GM18505 (cell line): Measurements from ENCODE around the gene EIF4E.
A peak's percentile ranks its signal among the peaks of the same experiment; 100 is the strongest.
"Not testable (repeated sequence)": the region's sequence is repeated elsewhere in the genome, so short reads cannot be mapped to it uniquely, and the experiment has no call there.

Experiments used
- ATAC-seq: cut with Tn5 transposase; IDR thresholded peaks from one replicate; pipeline ENCODE4 v1.9.1; 2021; ENCODE audit not compliant: unreplicated experiment
- POLR2A ChIP-seq: IDR thresholded peaks from 4 replicates; pipeline ENCODE4 v1.6.1; 2011; ENCODE audit warnings: borderline replicate concordance; ENCODE audit not compliant: insufficient read depth, insufficient read length; ENCODE audit errors: extremely low read depth

EIF4E gene

GRCh38 chr4:98950925-98951324, 22.0 kb upstream of the EIF4E start:
- no peak for ATAC-seq
- no peak for TF ChIP-seq POLR2A

- no peak for TF ChIP-seq POLR2A
- no peak for ATAC-seq
Observed at GRCh38 chr4:98946359-98946758, 17.4 kb upstream of the EIF4E start.

GRCh38 chr4:98945297-98945850, 16.4 kb upstream of the EIF4E start:
- no peak for ATAC-seq
- no peak for TF ChIP-seq POLR2A

- ATAC-seq: no peak
- no peak for TF ChIP-seq POLR2A
Observed at GRCh38 chr4:98939892-98940298, 11.0 kb upstream of the EIF4E start.

GRCh38 chr4:98939438-98939837, 10.5 kb upstream of the EIF4E start:
- no peak for TF ChIP-seq POLR2A
- no peak for ATAC-seq

- no peak for ATAC-seq
- TF ChIP-seq POLR2A: no peak
Observed at GRCh38 chr4:98937986-98938720, 9.2 kb upstream of the EIF4E start.

GRCh38 chr4:98935633-98936032, 6.7 kb upstream of the EIF4E start:
- no peak for TF ChIP-seq POLR2A
- ATAC-seq: no peak

GRCh38 chr4:98934851-98935250, 5.9 kb upstream of the EIF4E start:
- not testable (repeated sequence) for ATAC-seq

GRCh38 chr4:98932539-98932938, 3.6 kb upstream of the EIF4E start:
- no peak for TF ChIP-seq POLR2A
- ATAC-seq: no peak

- ATAC-seq: no peak
- no peak for TF ChIP-seq POLR2A
Observed at GRCh38 chr4:98930311-98930865, 1.5 kb upstream of the EIF4E start.

- TF ChIP-seq POLR2A: peak; percentile 86
- peak; percentile 43 for ATAC-seq
Observed at GRCh38 chr4:98929341-98930267, 671 bp upstream of the EIF4E start.

GRCh38 chr4:98928131-98928504, 815 bp downstream of the EIF4E start:
- TF ChIP-seq POLR2A: peak; percentile 63
- peak; percentile 37 for ATAC-seq

- not testable (repeated sequence) for ATAC-seq
Observed at GRCh38 chr4:98926257-98926656, 2.7 kb downstream of the EIF4E start.
